Coronary artery (tissue), 2 donors: ENCODE data around the gene ZNF775.
A peak's percentile ranks its signal among the peaks of the same experiment; 100 is the strongest.

Experiments used
- DNase-seq: peaks from one replicate; pipeline ENCODE4 v3.0.0-alpha.2; 2017; ENCODE audit warnings: low spot score
- H3K27ac ChIP-seq, 2 donors: fragments of 200-600 bp; sonication (generic); one replicate each; pipeline ENCODE4 v1.5.1; 2016 to 2019
- H3K4me3 ChIP-seq: fragments of 200-600 bp; sonication (generic); 2 replicates; pipeline ENCODE4 v1.5.1; 2016; ENCODE audit warnings: mild to moderate bottlenecking, moderate library complexity
- CTCF ChIP-seq: fragments of 200-600 bp; sonication (generic); IDR thresholded peaks from one replicate; pipeline ENCODE4 v1.5.1; 2019; ENCODE audit warnings: antibody characterized with exemption

ZNF775 gene

GRCh38 chr7:150435390-150436073 lies 56.4 kb downstream of the ZNF775 start:
- peak; percentile 31 for DNase-seq
- no peak for TF ChIP-seq CTCF
- H3K4me3 ChIP-seq = no peak overlapping the region
- peak overlapping the region in 1 of 2 donors; percentile 11 for H3K27ac ChIP-seq

DNA sequence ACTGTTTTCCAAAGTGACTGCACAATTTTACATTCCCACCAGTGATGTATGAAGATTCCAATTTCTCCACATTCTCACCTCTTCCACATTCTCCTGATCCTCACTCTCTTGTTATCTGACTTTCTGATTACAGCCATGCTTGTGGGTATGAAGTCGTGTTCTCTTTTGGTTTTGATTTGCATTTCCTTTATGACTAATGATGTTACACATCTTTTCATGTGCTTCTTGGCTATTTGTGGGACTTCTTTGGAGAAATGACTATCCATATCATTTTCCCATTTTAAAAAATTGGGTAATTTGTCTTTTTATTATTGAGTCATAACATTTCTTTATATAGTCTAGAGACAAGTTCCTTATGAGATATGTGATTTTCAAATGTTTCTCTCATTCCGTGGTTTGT lies 60.8 kb downstream of the ZNF775 start:
- no peak for DNase-seq
- Histone ChIP-seq H3K27ac (no peak overlapping the region), H3K4me3 (no peak overlapping the region)
- TF ChIP-seq CTCF = no peak

- Histone ChIP-seq H3K27ac (no peak overlapping the region), H3K4me3 (no peak overlapping the region)
- no peak for DNase-seq
- no peak for TF ChIP-seq CTCF
These were observed 62.4 kb downstream of the ZNF775 start for GRCh38 chr7:150441524-150441923.

- no peak for DNase-seq
- Histone ChIP-seq H3K27ac (no peak overlapping the region), H3K4me3 (no peak overlapping the region)
- TF ChIP-seq CTCF = no peak
These were observed 63.7 kb downstream of the ZNF775 start for GRCh38 chr7:150442811-150443210.

DNA sequence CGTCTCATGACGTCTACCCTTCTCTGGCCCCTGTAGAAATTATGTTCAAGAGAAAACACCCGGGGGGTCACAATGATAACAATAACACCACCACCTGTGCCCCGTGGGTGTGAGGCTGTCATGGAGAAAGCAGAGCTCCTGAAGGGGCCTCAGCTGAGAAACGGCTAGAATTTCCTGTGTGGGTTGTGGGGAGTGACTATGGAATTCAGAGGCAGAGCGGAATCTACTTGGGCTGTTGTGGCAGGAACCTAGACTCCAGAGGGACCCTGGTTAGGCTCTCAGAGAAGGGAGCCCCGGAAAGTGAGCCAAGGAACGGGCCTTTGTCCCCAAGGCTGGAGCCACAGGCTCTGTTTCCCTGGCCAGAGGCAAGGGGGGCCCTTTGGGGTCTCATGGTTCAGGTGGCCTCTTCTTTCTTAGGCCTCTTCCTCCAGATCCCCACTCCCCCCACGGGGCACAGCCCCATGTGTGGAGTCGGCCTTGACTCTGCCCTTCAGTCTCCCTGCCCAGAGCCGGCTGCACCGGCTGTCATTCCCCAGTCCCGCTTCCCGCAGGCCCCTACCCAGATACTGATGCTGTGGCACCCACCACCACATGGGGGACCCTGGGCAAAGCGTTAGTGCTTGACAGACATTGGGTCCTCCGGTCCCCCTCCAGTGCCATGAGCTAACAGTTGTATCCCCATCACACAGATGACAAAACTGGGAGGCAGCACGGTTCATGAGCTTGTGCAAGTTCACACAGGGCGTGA lies 64.8 kb downstream of the ZNF775 start:
- TF ChIP-seq CTCF = no peak
- Histone ChIP-seq H3K27ac (no peak overlapping the region), H3K4me3 (no peak overlapping the region)
- no peak for DNase-seq

DNA sequence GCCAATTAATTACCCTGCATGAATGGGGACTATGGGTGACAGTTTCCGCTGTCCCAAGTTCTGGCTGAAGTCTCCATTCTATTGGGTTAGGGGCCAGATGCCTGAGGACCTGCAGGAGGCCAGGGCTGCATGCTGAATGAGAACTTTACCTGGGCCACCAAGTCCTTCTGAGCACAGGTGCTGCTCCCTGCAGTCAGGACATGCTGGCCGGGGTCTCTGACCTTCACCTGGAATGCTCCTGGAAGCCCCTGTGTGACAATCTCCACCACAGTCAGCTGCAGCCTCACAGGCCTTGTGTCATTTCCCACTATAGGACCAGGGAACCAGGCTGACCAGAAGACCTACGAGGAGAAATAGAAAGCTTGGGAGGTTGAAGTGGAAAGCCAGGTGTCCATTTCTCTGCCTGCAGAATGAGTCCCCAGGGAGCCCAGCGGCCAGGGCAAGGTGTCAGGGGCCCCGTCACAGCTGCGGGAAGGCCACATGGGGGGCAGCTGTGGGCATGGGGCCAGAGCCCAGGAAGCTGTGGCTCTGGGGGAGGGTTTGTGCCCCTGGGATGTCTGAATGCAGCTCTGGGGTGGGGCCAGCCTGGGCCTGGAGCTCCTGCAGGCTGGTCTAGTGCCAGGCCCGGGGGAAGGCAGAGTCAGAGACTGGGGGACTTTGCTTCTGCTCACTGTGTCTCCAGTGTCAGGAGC lies 65.7 kb downstream of the ZNF775 start:
- no peak overlapping the region for H3K27ac ChIP-seq
- no peak for TF ChIP-seq CTCF
- no peak for DNase-seq
- H3K4me3 ChIP-seq = no peak overlapping the region
